Activated CD8-positive, alpha-beta memory T cell treated with anti-CD3 and anti-CD28 coated beads, Interleukin-2, amount 50 U/mL, for 24 hours (primary cell): Measurements from ENCODE around the gene OPN1MW3.
"Not testable (repeated sequence)": the region's sequence is repeated elsewhere in the genome, so short reads cannot be mapped to it uniquely, and the experiment has no call there.

Experiments used
- DNase-seq: peaks from one replicate; pipeline ENCODE4 v3.0.0-alpha.2; 2020; ENCODE audit errors: extremely low read depth

Gene OPN1MW3

DNA sequence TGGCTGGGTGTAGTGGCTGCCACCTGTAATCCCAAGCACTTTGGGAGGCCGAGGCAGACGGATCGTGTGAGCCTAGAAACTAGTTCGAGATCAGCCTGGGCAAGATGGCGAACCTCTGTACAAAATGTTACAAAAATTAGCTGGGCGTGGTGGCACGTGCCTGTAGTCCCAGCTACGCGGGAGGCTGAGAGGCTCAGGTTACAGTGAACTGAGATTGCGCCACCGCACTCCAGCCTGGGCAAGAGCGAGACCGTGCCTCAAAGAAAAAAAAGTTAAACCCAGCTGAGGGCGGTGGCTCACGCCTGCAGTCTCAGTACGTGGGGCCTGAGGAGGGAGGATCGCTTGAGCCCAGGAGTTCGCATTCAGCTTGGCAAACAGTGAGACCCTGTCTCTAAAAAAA, 39.3 kb downstream of the OPN1MW3 start:
- no peak for DNase-seq

- DNase-seq, result no peak
These were observed 40.9 kb downstream of the OPN1MW3 start for GRCh38 chrX:154298312-154298711.

DNA sequence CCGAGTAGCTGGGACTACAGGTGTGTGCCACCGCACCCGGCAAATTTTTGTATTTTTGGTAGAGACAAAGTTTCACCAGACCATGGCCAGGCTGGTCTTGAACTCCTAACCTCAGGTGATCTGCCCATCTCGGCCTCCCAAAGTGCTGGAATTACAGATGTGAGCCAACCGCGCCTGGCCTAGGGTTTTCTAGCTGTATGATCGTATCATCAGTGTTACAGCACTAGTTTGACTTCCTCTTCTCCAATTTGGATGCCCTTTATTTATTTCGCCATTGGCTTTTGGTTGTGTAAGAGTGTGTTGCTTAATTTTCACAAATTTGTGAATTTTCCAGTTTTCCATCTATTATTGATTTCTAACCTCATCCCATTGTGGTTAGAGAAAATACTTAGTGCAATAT, 43.4 kb downstream of the OPN1MW3 start:
- no peak for DNase-seq

DNA sequence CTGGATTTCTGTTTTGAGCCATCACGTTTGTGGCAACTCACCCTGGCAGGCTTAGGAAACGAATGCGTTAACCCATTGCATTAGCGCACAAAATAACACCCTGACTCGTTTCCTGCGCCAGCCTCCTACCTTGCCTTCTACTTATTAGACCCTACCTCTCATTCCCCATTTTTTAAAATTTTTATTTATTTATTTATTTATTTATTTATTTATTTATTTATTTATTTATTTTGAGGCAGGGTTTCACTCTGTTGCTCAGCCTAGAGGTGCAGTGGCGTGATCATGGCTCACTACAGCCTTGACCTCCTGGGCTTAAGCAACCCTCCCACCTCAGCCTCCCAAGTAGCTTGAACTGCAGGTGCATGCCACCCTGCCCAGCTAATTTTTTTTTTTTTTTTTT, 45.6 kb downstream of the OPN1MW3 start:
- DNase-seq, result not testable (repeated sequence)

DNA sequence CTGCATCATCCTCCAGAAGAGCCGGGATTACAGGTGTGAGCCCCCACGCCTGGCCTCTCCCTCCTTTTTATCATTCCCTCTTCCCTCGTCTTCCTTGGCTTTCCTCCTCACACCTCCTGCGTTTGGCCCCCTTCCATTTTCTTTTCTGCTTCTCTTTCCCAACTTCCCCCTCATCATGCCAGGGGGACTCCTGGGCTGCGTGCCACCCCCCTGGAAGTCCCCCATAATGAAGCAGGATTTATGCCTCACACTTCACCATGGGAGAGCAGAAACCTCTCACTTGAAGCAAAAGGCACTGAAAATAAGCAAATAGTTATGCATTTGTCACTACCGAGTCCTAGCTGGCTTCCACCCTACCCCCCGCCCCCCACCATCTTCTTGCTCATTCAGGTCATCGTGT, 46.1 kb downstream of the OPN1MW3 start:
- no peak for DNase-seq

- no peak for DNase-seq
These were observed 47.5 kb downstream of the OPN1MW3 start for GRCh38 chrX:154304846-154305245.

DNA sequence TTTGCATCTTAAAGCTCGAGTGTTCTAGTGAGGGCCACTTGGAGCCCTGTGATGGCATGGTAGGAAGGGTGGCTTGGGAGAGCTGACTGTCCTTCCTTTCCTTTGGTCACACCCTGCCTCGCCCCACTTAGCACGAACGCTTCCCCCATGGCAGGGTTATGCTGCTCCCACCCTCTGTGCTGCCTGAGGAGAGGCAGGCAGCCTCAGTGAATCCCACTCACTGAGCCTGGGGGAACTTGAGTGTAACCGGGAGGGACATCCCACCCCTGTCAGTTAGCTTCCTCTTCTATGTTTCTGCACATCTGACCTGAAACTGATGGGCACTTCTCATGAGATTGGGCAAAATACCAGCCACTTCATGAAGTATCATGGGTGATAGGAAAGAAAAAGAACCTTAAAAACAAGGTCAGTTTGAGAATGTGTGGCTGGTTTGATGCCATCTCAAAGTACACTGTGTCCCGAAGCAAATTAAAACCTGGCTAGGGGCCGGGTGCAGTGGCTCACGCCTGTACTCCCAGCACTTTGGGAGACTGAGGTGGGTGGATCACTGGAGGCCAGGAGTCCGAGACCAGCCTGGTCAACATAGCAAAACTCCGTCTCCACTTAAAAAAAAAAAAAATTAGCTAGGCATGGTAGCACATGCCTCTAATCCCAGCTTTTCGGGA, 48.3 kb downstream of the OPN1MW3 start:
- DNase-seq, result no peak

GRCh38 chrX:154307202-154307601, 49.8 kb downstream of the OPN1MW3 start:
- no peak for DNase-seq

GRCh38 chrX:154308108-154308946, 50.9 kb downstream of the OPN1MW3 start:
- DNase-seq, result peak; percentile 52

DNA sequence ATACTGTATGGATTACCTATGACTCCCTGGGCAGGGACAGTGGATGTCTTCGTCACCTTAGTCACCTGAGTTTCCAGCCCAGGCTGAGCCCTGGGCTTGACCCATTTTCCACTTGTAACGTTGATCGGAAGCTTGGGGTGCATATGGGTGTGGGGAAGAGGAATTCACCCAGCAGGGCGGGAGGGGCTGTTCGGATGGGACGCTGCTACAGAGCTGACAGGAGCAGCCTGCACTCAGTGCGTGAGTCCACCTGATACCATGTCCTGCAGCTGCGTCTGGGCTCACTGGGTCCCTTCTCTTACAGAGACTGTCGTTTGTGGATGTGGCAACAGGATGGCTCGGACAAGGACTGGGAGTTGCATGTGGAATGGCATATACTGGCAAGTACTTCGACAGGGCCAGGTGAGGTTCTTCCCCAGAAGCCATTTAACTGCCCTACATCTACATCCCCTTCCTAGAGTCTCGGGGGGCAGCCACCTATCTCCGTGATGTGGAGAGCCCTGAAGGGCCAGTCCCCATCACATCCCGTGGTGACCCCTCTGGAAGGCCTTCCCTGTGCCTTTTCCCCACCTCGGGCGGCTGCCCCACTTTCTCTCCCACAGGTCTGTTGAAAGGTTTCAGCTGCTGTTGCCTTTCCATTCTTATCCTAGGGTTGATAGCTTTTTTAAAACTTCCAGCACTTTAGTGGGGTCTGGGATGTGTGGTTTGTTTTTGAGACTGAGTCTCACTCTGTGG, 51.8 kb downstream of the OPN1MW3 start:
- no peak for DNase-seq

DNA sequence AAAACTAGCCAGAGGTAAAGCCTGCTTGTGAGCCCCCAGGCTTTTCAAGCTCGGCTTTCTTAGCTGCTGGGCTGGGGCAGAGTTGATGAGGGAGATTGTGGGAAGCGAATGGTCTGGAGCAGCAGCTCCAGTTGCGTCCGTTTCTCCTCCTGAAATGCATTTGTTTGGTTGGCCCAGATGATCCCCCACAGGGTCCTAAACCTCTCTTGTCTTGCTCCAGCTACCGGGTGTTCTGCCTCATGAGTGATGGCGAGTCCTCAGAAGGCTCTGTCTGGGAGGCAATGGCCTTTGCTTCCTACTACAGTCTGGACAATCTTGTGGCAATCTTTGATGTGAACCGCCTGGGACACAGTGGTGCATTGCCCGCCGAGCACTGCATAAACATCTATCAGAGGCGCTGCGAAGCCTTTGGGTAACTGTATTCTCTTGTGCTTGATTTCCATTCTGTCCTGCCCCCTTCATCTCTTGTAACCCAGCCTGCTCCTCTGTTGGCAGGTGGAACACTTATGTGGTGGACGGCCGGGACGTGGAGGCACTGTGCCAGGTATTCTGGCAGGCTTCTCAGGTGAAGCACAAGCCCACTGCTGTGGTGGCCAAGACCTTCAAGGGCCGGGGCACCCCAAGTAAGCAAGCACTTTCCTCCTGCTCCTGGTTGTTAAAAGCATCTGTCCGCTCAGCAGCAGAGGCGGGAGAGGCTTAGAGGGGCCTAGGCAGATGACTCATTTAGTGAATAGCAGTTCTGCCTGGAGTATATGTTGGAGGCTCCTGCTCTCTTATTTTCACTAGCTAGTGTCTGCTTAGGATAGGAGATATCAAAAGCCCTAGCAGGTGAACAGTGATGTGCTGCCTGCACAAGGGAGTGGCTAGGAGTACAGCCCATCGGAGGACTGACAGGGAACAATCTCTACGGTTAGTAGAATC, 53.5 kb downstream of the OPN1MW3 start:
- no peak for DNase-seq

DNA sequence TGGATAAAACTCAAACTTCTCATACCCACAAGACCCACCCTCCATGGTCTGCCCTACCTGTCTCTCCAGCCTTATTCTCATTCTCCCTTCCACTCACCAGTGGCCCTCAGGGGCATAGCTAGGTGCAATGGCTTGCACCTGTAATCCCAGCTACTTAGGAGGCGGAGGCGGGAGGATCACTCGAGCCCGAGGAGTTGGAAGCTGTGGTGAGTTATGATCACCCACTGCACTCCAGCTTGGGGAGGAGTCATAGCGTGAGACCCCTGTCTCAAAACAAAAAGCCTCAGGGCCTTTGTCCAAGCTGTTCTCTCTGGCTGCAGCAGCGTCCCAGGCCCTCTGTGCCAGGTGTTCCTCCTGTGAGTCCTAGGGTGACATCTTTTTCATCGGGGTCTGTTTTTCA, 54.7 kb downstream of the OPN1MW3 start:
- DNase-seq, result no peak

DNA sequence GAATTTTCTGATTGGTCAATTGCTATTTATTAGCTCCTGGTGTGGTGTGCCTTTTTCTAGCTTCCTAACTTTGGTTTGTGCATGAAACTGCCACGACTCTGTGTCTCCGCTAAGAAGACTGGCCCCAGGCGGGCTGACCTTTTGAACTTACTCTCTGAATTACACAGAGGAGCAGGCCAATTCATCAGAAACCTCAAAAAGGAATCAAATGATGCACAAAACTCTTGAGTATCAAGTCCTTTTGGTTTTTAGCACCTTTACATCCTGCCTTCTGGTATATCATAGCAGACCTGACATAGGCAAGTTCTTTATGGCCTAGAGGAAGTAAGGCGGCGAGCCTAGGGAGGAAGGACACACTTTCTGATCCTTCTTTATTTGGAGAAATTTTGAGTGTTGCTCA, 55.8 kb downstream of the OPN1MW3 start:
- DNase-seq, result no peak

- no peak for DNase-seq
These were observed 58.0 kb downstream of the OPN1MW3 start for GRCh38 chrX:154315416-154315815.

GRCh38 chrX:154317391-154317995, 60.1 kb downstream of the OPN1MW3 start:
- DNase-seq, result no peak

DNA sequence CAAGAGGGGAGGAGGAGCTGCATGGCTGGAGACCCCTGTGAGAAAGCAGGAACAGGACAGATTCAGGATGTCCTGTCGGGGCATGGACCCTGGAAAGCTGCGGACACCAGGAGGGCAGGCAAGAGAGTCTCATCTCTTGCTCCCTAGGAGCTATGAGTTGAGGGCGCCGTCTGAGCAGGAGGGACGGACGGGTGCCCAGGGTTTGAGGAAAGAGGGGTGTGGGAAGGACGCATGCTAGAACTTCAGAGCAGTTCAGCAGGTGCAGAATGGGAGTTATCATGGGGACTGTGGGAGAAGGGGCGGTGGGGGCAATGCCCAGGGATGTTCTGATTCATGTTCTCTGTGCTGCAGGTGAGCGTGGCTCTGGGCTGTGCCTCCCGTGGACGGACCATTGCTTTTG, 63.0 kb downstream of the OPN1MW3 start:
- no peak for DNase-seq
